Left colon (tissue), 2 donors: ENCODE data around the gene CSKMT. TPM values are rescaled to one million over a fixed set of nuclear protein-coding genes. Genes with fewer than 3 reads are reported as not detected.
"Not testable (repeated sequence)": the region's sequence is repeated elsewhere in the genome, so short reads cannot be mapped to it uniquely, and the experiment has no call there.

Source experiments
- ATAC-seq: fragments of 200-7000 bp; cut with Tn5 transposase; one replicate; pipeline ENCODE4 v1.9.1; 2020; ENCODE audit warnings: mild to moderate bottlenecking, moderate library complexity
- DNase-seq, 2 donors: peaks; one replicate each; pipeline ENCODE4 v3.0.0-alpha.2; 2020
- intact Hi-C, 2 donors: fragments of 100-400 bp; cut with DNase I in 1 of 2; cut with micrococcal nuclease in 1 of 2; formaldehyde crosslinking; loops; one replicate each; pipeline versions ENCODE4 v1.11.2 to v1.14.0; 2022; cut with DNase I, micrococcal nuclease
- total RNA-seq, 2 donors: library from RNA; stranded (reverse); fragmentation: NEBNext Ultra II Directional; extraction: Animal tissue kit (Norgen Biotek cat#: 25700); gene quantifications; one replicate each; pipeline ENCODE4 v1.2.1, GENCODE V29; 2021
- donor health status: DM: no; HTN: no; CAD: no.
- donor health status: DM: yes; HTN: yes; CAD: no.

The CSKMT gene
- total RNA-seq, 2 donors from 2014 or later = 14.0 to 15.1 TPM

- DNase-seq, intact Hi-C loops, ATAC-seq: not testable (repeated sequence)
Observed at GRCh38 chr11:62650283-62650682, 14.8 kb upstream of the CSKMT start.

GRCh38 chr11:62652161-62653006 is 12.7 kb upstream of the CSKMT start:
- no peak for ATAC-seq

DNA sequence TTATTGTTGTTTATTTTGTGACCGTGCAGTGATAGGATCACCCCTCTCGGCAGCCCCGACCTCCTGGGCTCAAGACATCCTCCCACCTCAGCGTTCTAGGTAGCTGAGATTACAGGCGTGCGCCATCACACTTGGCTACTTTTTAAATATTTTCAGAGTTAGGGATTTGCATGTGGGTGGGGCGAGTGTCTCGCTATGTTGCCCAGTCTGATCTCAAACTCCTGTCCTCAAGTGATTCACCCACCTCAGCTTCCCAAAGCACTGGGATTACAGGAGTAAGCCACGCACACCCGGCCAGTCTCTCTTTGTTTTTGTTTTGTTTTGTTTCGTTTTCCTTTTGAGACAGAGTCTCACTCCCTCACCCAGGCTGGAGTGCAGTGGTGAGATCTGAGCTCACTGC is 10.8 kb upstream of the CSKMT start:
- no peak for DNase-seq
- intact Hi-C loops = no loop called here
- no peak for ATAC-seq

More at GRCh38 chr11:62652161-62653006, 12.7 kb upstream of the CSKMT start:
- intact Hi-C loops = no loop called here
- DNase-seq = no peak

GRCh38 chr11:62656796-62657429 is 8.2 kb upstream of the CSKMT start:
- intact Hi-C loops = no loop called here
- DNase-seq = no peak
- ATAC-seq = no peak

- peak; percentile 60 for ATAC-seq
- peak in 1 of 2 donors; percentile 68 for DNase-seq
- intact Hi-C loops = no loop called here
Observed at GRCh38 chr11:62664405-62665074, 572 bp upstream of the CSKMT start.

GRCh38 chr11:62665599-62666258 is 617 bp downstream of the CSKMT start:
- DNase-seq = peak in 1 of 2 donors; percentile 69
- intact Hi-C loops = no loop called here
- ATAC-seq = peak; percentile 54

- DNase-seq (no peak), ATAC-seq (no peak)
- intact Hi-C loops = no loop called here
Observed at GRCh38 chr11:62666259-62666926, 1.3 kb downstream of the CSKMT start.

DNA sequence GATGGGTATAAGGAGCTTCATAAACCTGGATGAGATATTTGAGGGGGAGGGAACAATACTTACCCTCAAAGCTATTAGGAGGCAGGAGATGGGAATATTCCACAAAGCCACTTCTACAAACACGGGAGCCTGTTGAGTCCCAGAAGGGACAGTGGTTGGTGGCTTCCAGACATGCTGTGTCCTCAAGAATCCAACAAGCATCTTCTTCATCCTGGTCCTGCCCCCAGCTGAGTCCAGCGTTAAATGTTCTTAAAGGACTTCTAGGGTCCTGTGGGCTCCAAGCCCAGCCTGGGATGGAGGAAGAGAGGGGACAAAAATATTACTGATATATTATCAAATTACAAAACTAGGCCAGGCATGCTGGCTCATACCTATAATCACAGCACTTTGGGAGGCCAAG is 2.3 kb downstream of the CSKMT start:
- ATAC-seq (no peak), DNase-seq (no peak)
- intact Hi-C loops = no loop called here

DNA sequence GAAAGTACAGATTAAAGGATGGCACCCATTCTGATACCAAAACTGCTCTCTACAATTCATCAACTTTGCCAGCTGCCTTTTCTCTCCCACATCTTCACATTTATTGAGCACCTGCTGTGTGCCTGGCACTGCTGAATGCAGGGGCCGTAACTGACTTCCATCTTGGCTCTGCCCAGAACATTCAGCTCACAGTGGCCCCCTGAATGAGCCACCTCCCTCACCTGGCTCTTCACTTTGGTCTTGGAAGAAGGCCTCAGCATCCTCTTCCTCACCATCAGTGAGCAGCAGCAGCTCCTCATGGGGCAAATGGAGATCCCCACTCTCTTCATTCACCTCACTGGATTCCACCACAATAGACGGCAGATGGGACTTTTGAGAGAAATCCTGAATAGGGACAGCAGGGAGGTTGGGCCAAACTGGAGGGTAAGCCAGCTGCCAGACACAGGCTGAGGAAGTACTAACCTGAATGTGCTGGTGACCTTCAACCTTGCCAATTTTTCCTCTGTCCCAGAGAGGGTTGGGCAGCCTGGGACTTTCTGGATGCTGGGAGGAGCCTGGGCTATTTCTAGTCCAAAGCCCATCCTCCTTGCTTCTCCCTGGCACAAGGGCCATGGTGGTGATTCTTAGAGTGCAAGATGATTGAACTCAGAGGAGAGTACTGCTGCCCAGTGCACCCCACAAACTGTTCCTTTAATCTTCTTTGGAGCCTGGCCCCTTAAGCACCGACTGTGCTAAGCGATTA is 4.5 kb downstream of the CSKMT start:
- intact Hi-C loops = no loop called here
- ATAC-seq = peak; percentile 32
- peak; percentile 49 to 75 for DNase-seq

DNA sequence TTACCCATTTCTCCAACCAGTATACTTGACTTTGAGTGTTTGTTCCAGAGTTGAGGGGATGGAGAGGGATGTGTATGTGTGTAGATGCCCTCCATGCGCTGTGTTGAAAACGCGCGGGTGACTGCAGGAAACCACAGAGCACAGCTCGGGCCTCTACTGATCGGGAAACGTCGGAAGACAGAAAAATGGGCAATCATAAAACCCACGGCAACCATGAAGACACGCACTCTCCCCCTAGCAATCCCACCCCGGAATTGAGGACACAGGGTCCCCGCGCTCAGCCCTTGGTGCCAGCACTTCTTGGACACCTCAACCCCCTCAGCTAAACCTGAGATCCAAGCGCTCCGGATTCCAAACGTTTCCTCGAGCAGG is 6.1 kb downstream of the CSKMT start:
- intact Hi-C loops = no loop called here
- ATAC-seq = peak; percentile 27
- no peak for DNase-seq

GRCh38 chr11:62671608-62672389 is 6.7 kb downstream of the CSKMT start, which contains the start of the genes LBHD1 and UQCC3:
LBHD1 (minus strand) TSS chr11:62672267; CDS start chr11:62670031, 2,236 bp downstream.
UQCC3 (plus strand) TSS chr11:62671673; CDS start chr11:62671746, 73 bp downstream.
- peak; percentile 78 to 83 for DNase-seq
- peak; percentile 76 for ATAC-seq
- intact Hi-C loops = no loop called here

DNA sequence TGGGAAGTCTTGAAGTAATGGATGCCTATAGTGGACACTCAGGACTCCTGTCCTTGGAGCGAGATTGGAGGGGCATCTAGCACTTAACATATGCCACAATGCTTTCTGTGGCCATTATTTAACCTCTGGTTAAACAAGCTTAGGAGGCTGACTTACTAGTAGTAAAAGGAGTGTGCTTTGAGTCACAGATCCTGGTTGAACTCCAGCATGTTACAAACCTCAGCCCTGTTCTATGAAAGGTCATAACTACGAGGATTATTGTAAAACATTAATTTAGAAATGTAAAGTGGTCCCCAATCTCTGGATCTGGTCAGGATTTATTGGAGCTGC is 8.0 kb downstream of the CSKMT start:
- DNase-seq (no peak), ATAC-seq (no peak)
- intact Hi-C loops = no loop called here

GRCh38 chr11:62675415-62675814 is 10.3 kb downstream of the CSKMT start:
- DNase-seq, intact Hi-C loops, ATAC-seq: not testable (repeated sequence)

DNA sequence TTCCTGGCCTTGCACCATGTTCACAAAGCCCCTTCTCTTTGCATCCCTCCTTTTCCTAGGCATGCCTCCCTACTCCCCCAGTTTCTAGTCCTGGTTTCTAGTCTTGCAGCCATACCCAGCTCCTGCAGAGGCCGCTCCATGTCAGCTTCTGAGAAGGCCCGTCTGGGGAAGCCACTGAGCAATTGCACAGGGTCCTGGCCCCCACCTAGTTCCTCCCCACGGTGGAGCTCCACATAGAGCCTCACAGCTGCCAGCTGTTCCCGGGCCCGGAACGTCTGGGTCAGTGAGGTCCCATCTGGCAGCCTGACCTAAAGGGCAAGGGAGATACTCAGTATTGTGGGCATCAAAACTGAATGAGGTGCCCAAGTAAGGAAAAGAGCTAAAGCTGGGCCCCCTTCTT is 11.6 kb downstream of the CSKMT start:
- no peak for ATAC-seq
- no peak for DNase-seq
- intact Hi-C loops = no loop called here

- intact Hi-C loops = no loop called here
- ATAC-seq = no peak
- no peak for DNase-seq
Observed at GRCh38 chr11:62677156-62677555, 12.0 kb downstream of the CSKMT start.

DNA sequence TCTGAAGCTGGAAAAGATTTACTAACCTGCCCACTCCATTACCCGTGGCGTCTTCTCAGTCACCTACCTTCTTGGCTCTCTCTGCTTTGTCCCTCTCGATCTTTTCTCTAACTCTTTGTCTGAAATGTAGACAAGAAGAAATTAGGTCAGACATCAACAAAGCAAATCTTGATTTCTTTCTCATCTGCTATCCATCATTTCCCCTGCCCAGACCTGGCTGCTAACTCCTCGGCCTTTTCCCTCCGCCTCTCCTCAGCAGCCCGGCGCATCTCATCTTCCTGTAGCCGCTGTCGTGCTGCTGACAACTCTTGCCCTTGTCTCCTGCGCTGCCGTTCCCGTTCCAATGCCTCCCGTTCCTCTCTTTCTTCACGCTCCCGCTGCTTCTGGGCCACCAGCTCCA is 12.6 kb downstream of the CSKMT start:
- intact Hi-C loops = no loop called here
- DNase-seq = no peak
- no peak for ATAC-seq

- ATAC-seq (peak; percentile 15), DNase-seq (no peak)
- intact Hi-C loops = no loop called here
Observed at GRCh38 chr11:62678433-62678769, 13.3 kb downstream of the CSKMT start.
